ENCODE results near the gene ZNF217. TPM values are rescaled to one million over a fixed set of nuclear protein-coding genes. Genes with fewer than 3 reads are reported as not detected.

ZNF217 gene
- total and polyA plus RNA-seq, 9 of the 15 experiments (the other 6 are each of a cell fraction or from before 2014, with no cell fraction given): 3.0 to 41.8 (median 16.8) TPM

DNA sequence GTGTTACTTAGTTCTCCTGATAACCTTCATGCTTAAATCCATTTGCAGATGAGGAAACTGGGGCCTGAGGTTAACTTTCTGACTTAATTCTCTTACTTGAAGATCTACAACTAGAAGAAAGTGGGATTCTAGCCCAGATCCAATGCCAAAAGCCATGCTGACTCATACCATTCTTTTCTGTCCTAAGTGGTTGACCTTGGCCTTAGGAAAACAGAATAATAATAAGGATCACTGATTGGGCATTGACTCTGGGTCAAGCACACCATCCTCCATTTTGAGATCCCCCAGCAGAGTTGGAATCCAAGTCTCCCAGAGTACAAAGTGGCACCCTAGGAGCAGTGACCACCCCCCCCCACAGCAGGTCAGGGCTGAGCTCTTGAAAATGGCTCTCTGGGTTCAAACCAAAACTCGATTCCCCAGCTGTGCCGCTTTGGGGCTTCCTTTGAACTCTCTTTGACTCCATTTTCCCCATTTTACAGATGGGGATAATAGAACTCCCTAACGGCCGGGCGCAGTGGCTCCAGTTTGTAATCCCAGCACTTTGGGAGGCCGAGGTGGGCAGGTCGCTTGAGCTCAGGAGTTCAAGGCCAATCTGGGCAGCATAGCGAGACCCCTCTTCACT lies 12.8 kb upstream of the ZNF217 start (continued):
- TF ChIP-seq SMAD4 (CRISPR knock-in tag; conservative IDR thresholded peaks at IDR 0.05): peak; percentile 68
- no peak for TF ChIP-seq NR2C2 (CRISPR knock-in tag; IDR thresholded peaks at IDR 0.05)
- peak; percentile 24; the same call in 1 of the 2 replicates for TF ChIP-seq NR2C2 (tag; IDR thresholded peaks at IDR 0.05)
- no peak for TF ChIP-seq NR2C1 (IDR thresholded peaks at IDR 0.05)
- peak; percentile 66; the same call in 1 of the 2 replicates for TF ChIP-seq NR2C1 (tag; IDR thresholded peaks at IDR 0.05)
- no peak for TF ChIP-seq ATF7 (IDR thresholded peaks at IDR 0.05)
- TF ChIP-seq, protein P1, sequence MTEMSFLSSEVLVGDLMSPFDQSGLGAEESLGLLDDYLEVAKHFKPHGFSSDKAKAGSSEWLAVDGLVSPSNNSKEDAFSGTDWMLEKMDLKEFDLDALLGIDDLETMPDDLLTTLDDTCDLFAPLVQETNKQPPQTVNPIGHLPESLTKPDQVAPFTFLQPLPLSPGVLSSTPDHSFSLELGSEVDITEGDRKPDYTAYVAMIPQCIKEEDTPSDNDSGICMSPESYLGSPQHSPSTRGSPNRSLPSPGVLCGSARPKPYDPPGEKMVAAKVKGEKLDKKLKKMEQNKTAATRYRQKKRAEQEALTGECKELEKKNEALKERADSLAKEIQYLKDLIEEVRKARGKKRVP (CRISPR knock-in tag; IDR thresholded peaks at IDR 0.05): 0 out of 2 replicates have a peak, but pooled peaks have one; percentile 47
- 0 out of 2 replicates have a peak, but pooled peaks have one; percentile 23 for TF ChIP-seq TAF7 (tag; IDR thresholded peaks at IDR 0.05)
- no peak for TF ChIP-seq SRSF9 (IDR thresholded peaks at IDR 0.05; ENCODE audit: borderline replicate concordance, low read depth, low read length)
- TF ChIP-seq ZNF41 (CRISPR knock-in tag; conservative IDR thresholded peaks at IDR 0.05): 0 out of 2 replicates have a peak, but pooled peaks have one; percentile 53
- no peak for TF ChIP-seq PRPF4 (IDR thresholded peaks at IDR 0.05; ENCODE audit: insufficient read depth, low read depth, low read length, poor library complexity, severe bottlenecking)
- no peak for TF ChIP-seq CHD4 (IDR thresholded peaks at IDR 0.05; ENCODE audit: insufficient read depth, insufficient replicate concordance, low read depth, low read length, poor library complexity, severe bottlenecking)
- TF ChIP-seq NFRKB (IDR thresholded peaks at IDR 0.05; ENCODE audit: low read depth): peak; percentile 47; the same call in 1 of the 2 replicates
- TF ChIP-seq PRDM10 (IDR thresholded peaks at IDR 0.05; ENCODE audit: partially characterized antibody): no peak
- TF ChIP-seq, protein P2, sequence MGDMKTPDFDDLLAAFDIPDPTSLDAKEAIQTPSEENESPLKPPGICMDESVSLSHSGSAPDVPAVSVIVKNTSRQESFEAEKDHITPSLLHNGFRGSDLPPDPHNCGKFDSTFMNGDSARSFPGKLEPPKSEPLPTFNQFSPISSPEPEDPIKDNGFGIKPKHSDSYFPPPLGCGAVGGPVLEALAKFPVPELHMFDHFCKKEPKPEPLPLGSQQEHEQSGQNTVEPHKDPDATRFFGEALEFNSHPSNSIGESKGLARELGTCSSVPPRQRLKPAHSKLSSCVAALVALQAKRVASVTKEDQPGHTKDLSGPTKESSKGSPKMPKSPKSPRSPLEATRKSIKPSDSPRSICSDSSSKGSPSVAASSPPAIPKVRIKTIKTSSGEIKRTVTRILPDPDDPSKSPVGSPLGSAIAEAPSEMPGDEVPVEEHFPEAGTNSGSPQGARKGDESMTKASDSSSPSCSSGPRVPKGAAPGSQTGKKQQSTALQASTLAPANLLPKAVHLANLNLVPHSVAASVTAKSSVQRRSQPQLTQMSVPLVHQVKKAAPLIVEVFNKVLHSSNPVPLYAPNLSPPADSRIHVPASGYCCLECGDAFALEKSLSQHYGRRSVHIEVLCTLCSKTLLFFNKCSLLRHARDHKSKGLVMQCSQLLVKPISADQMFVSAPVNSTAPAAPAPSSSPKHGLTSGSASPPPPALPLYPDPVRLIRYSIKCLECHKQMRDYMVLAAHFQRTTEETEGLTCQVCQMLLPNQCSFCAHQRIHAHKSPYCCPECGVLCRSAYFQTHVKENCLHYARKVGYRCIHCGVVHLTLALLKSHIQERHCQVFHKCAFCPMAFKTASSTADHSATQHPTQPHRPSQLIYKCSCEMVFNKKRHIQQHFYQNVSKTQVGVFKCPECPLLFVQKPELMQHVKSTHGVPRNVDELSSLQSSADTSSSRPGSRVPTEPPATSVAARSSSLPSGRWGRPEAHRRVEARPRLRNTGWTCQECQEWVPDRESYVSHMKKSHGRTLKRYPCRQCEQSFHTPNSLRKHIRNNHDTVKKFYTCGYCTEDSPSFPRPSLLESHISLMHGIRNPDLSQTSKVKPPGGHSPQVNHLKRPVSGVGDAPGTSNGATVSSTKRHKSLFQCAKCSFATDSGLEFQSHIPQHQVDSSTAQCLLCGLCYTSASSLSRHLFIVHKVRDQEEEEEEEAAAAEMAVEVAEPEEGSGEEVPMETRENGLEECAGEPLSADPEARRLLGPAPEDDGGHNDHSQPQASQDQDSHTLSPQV (IDR thresholded peaks at IDR 0.05): peak; percentile 89
- no peak for TF ChIP-seq KDM2B (CRISPR knock-in tag; IDR thresholded peaks at IDR 0.05)
- TF ChIP-seq DMBX1 (CRISPR knock-in tag; IDR thresholded peaks at IDR 0.05; ENCODE audit: borderline replicate concordance): peak; percentile 75; the same call in 1 of the 2 replicates
- 0 out of 2 replicates have a peak, but pooled peaks have one; percentile 12 for TF ChIP-seq ZNF444 (CRISPR knock-in tag; IDR thresholded peaks at IDR 0.05)
- TF ChIP-seq L3MBTL2 (IDR thresholded peaks at IDR 0.05): no peak
- TF ChIP-seq ZNF384 (IDR thresholded peaks at IDR 0.05; ENCODE audit: low read depth, low read length): no peak
